Hypothalamus (tissue), 51 donors: ENCODE data around the gene MYRF.

Experiments
- DNase-seq, 51 donors: peaks; one replicate each; lab custom pipeline; 2025; lab: John Stamatoyannopoulos, UW

Gene MYRF

DNA sequence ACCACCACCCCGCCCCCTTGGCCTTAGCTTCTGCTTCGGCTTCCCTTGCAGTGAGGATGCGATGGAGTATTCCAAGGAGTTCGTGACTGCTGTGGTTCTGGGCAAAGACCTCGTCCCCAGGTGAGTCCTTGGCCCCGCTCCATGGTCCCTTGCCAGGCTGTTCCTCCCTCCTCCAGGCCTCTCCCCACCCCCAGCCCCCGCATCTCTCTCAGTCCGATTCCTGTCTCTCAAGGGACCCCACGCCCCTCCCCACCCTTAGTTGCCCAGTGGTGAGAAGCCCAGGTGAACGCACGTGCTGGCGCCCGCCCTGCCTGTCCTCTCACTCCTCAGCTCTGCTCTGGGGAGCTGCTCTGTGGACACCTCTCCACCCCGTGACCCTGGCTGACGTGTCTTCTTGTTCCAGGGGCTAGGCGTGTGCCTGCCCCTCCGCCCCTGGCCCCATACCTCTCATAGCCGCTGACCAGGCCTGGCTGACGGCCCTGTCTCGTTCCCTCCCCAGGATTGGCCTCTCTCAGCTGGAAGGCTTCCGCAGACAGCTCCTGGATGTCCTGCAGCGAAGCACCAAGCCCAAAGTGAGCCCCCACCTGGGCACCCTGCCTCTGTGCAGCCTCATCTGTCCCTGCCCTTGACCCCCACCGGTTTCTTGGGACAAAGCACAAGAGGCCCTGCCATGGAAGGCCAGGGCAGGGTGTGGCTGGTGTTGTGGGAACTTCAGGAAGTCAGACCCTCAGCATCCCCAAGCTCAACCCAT lies 14.6 kb upstream of the MYRF start:
- no peak for DNase-seq

DNA sequence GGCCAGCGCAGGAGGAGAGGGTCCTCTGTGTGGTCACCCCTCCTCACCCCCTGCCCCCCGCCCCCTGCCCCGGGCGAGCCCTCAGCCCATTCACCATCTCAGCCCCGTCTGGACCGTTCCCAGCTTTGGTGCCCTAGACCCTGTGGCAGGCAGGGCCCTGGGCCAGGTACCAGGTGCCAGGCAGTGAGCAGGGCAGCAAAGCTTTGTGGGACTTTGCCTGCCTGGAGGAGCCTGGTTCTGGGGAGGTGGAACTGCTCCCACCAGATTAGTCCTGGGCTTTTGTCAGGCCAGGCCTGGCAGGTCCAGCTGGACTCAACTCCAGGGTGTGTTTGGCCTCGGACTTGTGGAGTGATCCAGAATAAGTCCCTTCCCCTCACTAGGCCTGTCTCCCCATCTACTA lies 13.7 kb upstream of the MYRF start:
- DNase-seq, result no peak

DNA sequence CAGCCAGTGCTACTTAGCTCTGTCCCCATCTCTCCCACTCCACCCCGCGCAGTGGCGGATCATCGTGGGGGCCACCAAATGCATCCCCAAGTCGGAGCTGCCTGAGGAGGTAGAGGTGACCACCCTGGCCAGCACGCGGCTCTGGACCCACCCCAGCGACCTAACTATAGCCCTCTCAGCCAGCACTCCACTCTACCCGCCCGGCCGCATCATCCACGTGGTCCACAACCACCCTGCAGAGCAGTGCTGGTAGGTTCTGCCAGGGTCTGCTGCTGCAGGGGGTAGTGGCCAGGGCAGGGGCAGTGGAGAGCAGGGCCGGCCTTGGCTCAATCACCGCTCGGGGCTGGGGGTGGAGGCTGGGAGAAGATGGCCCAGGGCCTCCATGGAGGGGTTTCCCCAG lies 13.0 kb upstream of the MYRF start:
- DNase-seq, result no peak

DNA sequence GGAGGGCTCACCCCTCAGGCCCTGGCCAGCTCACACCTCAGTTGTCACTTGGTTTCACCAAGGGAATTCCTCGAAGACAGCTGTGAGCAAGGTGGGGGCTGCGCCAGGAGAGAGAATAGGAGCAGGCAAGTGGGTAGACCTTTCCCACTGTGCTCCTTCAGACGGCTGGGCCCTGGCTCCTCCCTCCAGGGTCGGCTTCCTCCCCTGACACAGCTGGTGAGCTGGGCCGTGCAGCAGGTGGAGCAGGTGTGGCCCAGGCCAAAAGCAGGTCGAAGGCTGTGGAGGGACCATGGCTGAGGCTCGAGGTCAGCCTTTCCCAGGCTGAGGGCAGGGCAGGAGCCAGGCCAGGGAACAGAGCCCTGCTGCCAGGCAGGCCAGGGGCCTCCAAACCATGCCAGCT lies 12.5 kb upstream of the MYRF start:
- no peak for DNase-seq

DNA sequence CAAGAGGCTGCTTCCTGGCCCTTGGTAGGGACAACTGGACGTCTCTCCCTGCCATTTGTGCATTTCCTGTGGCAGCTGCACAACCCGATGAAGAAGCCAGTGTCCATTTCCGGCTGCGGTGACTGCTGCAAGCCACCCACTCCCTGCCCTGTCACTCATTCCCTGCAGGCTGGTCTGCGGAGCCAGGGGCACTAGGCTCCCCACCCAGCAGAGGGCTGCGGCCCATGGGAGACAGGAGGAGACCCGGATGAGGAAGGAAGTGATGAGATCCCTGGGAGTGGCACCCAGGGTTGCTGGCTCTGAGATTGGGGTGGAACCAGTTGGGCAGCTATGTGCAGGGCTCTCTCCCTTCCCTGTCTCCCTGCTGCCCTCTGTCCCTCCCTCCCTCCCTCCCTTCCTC lies 10.0 kb upstream of the MYRF start:
- no peak for DNase-seq

DNA sequence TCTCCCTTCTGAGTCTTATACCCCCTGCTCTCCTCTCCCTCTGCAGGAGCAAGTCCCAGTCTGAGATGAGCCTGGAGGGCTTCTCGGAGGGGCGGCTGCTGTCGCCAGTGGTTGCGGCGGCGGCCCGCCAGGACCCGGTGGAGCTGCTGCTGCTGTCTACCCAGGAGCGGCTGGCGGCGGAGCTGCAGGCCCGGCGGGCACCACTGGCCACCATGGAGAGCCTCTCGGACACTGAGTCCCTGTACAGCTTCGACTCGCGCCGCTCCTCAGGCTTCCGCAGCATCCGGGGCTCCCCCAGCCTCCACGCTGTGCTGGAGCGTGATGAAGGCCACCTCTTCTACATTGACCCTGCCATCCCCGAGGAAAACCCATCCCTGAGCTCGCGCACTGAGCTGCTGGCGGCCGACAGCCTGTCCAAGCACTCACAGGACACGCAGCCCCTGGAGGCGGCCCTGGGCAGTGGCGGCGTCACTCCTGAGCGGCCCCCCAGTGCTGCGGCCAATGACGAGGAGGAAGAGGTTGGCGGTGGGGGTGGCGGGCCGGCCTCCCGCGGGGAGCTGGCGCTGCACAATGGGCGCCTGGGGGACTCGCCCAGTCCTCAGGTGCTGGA lies 8.8 kb upstream of the MYRF start:
- no peak for DNase-seq

DNA sequence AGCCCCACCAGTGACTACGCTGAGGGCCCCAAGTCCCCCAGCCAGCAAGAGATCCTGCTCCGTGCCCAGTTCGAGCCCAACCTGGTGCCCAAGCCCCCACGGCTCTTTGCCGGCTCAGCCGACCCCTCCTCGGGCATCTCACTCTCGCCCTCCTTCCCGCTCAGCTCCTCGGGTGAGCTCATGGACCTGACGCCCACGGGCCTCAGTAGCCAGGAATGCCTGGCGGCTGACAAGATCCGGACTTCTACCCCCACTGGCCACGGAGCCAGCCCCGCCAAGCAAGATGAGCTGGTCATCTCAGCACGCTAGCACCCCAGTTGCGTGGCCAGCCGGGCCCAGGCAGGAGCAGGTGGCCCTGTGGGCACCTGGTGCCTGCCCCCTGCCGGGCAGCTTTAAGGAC lies 8.3 kb upstream of the MYRF start:
- DNase-seq, result no peak

DNA sequence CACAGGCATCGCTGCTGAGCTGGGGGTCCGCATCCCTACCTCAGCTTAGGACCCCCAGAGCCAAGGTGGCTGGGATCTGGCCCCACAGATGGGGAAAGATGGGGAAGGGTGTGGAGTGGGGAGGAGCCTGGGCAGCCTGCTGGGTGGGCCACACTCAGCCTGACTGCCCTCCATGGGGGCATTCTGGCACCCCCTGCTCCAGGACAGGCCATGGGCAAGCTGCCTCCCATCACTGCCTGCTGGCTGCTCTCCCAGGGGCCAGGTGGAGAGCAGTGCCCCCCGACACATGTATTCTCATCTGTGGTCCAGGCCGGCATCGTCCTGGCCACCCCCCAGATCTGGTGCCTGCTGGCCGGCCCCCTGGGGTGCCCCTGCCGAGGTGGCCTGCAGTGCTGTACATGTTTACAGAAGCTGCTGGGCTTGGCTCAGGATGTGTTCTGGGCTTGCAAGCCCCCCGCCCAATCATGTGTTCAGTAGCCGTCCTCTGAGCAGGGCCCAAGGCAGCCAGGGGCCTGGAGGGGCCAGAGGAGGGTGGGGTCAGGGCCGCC lies 7.8 kb upstream of the MYRF start:
- no peak for DNase-seq

DNA sequence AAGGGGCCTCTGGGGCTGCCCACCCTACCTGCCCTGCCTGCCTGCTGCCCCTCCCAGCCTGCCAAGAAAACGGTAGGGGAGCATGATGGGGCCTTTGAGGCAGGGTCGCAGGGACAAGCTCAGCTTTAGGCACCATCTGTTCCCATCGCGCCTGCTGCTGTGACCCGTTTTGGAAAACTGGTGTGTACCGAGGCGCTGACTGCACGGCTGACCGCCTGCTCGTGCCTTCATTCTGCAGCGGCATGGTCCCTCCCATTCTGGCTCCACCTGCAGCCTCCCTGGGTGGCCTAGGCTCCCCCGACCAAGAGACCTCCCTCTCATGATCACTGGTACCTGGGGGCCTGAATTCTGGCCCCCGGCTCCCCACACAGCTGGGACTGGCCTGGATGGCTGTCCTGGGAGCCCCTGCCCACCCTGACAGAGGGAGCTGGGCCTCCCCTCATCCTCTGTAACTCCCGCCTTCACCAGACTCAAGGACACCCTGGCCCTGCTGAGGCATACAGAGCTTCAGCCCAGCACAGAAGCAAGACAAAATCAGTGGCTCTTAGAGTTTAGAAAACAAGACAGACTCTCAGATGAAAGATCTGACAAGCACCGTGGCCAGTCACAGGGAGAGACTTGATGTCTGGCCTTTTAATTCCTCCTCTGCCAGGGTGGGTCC lies 6.5 kb upstream of the MYRF start:
- DNase-seq, result no peak

DNA sequence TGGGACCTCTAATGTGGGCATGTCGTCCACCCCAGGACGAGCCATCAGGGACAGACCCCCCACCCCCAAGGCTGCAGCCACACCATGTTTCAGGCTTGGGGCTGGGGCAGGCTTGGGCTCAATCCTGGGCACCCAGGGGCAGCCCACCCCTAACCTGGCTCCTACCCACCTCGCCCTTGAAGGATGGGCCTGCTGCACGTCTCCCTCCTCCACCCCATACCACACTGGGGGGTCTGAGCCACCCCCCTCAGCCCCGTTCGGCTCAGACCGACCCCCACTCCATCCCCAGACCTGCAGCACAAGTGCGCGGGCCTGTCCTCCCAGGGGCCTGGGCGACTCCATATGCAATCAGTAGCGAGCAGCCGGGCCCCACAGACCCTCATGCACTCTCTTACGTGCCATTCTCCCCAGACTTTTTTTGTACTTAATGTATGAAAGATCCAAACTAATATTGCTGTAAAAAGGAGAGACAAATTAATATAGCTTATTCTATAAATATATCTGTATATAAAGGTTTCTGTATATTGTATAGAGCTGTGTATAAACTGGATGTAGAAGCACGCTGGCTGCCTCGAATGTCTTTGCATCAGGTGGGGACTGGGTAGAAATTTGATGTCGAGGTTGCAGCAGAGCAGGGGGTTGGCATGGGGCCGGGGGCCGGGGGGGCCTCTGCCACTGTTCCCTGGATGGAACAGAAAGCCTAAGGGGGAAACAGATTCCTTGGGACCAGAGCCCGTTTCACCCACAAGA lies 5.8 kb upstream of the MYRF start:
- no peak for DNase-seq

DNA sequence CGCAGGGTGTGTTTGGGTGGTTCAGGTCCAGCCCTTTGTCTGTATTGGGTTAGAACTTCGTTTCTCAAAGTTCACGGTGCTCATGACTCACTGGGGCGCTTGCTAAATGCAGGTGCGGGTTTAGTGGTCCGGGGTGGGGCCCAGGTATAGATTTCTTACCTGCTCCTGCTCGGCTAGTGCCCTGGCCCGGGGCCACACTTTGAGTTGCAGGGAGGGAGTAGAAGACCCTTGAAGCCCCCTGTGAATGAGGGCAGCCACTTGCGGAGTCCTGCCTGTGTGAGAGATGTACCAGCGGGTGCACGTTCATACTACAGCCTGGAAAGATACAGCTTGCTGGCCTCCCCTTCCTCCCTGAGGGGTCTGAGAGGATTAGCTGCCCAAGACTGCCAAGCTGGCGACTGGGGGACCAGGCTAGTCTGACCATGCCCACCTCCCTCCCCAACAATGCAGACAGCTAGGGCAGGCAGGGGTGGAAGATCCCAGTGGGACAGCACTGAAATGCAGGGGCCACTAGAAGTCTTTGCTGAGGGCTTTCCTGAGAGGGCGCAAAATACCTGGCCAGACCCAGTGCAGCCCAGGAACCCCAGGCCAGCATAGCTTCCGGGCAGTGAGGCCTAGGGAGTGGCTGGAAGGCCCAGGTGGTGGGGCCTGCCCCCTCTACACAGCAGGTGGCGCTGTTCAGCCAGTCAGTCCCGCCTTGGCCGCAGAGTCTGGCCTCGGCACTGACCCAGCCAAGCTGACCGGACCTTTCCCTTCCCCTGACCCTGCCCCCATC lies 5.1 kb upstream of the MYRF start:
- peak in 48 of 51 donors; percentile 29 to 91 (median 70) for DNase-seq

DNA sequence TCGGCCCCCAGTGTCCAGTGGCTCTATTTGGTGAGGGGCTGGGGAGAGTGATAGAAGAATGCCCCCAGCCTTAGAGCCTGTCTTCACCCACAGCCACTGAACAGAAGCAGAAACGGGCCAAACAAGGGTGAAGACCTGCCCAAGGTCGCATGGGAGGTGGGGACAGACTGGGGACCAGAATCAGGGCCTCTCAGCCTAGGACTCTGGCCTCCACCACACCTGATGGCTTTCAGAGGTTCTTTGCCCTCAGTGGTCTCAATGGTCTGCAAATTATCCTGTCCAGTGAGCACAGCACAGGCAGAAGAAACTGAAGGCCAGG lies 4.5 kb upstream of the MYRF start:
- no peak for DNase-seq

DNA sequence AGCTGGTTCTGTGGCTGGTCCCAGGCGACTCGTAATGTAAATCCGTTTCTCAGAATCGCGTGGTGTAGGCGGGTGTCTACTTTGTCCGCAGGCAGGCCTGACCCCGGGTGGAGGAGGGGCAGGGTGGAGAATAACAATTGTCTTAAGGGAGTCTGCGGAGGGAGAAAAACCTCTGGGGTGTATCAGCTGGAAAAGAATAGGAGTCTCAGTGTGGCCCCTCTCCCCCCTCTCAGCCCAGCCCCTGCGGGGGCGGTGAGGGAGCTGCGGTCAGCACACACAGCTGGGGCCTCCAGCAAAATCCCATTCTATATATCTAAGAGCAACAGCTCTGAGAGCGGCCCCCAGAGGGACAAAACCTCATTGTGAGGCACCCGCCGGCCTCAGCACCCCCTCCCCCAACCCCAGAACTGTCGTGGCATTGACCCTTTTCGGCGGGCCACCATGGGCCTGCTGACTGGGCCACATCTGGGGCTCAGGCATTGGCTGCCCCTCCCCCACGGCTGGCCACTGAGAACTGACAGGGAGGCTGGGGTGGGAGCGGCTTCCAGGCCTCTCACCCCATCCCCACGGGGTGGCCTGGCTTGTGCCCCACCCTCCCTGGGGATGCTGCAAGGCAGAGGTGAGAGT lies 2.7 kb upstream of the MYRF start:
- DNase-seq, result peak in 50 of 51 donors; percentile 20 to 95 (median 85)

DNA sequence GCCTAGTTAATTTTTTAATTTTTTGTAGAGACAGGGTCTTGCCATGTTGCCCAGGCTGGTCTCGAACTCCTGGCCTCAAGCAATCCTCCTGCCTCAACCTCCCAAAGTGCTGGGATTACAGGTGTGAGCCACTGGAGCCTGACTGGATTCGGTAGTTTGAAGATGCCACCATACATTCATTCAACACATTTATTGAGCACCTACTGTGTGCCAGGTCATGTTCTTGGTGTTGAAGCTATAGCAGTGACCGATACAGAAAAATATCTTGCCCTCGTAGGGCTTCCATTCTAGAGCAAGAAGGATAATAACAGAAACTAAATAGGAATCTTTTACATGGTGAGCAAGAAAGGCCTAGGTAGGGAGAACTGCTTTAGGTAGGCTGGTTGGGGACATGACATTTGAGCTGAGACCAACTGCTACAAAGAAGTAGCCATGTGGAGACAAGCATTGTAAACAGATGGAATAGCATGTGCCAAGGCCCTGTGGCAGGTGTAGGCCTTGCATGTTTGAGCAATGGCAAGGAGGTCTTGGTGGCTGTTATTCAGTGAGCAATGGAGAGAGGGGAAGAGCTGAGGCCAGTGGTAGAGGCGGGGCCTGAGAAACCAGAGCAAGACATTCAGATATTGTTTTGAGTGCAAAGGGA lies 1.7 kb upstream of the MYRF start:
- no peak for DNase-seq

DNA sequence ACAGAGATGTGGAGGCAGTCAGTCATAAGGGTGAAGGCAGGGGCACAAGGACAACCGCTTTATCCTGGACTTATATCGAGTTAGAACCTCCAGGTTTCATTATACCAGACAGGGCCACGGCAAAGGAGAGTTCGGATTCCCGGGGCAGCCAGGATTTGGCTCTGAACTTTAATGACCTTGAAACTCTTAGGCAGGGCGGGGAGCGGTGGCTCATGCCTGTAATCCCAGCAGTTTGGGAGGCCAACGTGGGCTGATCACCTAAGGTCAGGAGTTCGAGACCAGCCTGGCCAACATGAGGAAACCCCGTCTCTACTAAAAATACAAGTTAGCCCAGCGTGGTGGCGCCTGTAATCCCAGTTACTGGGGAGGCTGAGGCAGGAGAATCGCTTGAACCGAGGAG lies 1.1 kb upstream of the MYRF start:
- no peak for DNase-seq

DNA sequence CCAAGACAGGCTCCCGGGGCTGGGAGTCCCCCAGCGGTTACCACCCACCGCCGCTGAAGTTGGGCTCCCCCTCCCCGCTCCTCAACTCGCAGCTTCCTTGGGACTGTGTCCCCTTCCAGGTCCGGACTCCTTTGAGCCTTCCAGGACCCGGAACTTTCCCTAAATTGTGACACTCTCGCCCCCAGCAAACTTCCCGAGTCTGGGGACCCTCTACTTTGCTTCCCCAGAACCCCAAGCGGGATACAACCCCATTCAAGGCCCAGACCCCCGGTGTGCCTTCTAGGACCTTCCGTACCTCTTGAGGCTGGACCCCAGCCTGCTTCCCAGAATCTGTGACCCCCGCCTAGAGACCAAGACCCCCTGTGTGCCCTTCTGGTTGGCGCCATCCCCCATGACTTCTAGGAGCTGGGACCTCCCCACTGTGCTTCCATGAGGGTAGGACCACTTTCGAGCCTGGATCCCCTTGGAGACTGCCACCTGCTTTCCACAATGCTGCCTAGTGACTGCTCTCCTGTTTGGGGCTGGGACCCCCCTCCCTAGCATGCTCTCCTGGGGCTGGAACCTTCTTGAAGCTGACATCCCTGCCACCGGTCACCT lies 587 bp downstream of the MYRF start:
- no peak for DNase-seq

DNA sequence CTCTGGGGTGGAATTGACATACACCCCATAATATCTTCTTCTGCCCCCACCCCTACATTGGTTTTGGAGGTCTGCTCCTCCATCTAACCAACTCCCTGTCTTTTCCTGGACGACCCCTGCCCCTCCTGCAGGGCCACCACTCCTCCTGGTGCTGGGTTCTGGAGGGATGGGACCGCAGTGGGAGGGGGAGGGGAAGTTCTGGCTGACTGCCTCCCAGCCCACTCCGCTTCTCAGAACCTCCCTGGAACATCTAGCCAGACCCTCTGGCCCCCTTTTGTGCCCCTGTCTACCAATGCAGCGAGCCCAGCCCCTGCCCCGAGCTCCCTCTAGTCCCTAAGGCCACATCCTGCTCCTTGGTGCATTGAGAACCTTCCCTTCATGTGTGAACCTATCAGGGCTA lies 1.2 kb downstream of the MYRF start:
- peak in 1 of 51 donors; percentile 17 for DNase-seq

DNA sequence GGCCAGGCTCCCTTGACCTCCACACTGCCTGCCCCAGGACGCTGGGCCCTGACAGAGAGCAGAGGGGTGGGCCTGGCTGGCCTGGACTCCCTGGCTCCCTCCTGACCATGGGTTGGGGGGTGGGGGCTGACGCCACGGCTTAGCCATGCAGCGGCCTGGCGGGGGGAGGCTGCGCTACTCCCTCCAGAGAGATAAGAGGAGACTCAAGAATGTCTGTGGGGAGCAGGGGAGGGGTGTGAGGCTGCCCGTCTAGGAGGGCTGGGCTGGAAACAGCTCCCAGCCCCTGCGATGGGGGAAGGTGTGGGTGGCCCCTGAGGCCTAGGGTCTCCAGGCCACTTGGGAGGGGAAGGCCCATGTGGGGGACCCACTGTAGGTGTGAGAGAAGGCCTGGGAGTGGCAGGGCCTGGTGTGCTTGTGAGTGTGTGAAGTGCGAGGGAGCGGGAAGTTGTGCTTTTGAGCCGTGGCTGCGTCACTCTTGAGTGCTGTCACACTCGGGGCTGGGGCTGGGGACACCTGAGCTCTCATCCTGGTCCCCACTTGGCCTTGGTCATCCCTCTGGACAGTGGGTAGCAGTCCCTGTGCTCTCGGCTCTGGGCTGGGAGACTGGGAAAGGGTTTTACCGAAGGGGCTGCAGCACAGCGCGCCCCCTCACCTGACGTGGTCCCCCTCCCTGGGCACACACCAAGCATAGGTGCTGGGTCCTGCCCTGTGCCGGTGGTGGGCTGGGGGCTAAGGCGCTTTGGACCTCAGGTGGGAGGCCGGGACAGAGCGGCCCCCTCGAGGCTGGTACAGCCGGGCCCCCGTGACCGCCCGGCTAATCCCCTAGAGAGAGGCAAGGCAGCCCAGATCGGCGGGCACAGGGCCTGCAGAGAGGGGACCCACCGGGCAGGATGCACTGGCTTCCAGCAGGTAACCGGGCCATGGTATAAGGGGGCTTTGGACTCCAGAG lies 2.4 kb downstream of the MYRF start:
- DNase-seq, result peak in 1 of 51 donors; percentile 23
